GM03348 (cell line): ENCODE data around the gene LSR.

Experiments used
- DNase-seq: peaks from one replicate; pipeline ENCODE4 v3.0.0; 2012; ENCODE audit warnings: low spot score

The LSR gene

DNA sequence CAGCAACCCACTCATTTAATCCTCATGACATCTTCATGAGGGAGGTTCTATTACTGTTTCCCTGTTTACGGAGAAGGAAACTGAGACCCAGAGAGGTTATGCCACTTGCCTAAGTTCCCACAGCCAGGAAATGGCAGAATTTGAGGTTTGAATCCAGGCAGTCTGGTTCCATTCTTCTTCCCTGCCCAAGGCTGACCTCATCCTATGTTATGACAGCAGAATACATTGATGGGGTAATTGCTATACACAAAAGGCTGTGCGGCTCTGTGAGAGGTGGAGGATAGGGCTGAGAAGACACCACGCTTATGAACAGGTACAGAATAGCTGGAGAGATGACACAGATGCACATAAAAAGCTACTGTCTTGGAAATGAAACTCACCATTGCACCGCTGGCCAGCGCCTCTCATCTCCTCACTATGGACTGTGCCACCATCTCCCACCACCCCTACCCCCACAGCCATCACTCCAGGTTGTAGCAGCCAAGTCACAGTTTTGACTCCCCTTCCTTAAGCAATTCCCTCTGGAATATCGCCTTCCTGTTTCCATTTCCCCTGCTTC lies 54.6 kb downstream of the LSR start:
- DNase-seq: no peak

DNA sequence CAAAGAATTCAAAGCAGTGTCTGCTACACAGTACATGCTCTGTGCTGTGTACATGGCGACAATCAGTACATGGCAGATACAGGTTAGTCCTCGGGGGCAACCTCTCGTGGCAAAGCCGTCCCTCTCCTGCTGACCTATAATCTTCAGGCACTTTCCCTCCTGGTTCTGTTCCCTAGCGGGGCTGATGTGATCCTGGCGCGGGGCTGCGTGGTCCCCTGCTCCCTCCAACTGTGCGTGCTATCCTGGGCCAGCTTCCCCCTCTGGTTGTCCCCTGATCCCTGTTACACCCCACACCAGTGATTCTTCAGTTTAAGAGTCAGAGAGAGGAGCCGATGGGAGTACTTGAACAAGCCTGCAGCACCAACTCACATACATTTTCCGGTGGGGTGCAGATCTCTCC lies 55.2 kb downstream of the LSR start:
- no peak for DNase-seq

DNA sequence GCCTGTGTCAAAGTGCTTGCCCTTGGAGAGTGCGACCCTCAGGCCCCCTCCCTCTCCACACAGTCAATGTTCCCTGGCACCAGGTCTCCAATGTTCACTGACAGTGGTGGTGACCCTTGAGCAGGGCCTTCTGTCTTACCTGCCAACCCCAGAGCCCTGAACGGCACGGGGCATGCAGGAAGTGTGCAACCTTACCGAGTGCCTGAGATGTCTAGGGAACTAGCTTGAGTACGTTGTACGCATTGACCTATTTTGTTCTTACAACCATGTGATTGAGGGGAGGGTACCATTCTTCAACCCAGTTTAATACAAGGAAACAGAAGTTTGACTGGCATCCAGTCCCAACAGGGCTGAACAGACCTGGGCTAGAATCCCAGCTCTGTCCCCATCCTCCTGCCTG lies 56.4 kb downstream of the LSR start:
- no peak for DNase-seq

GRCh38 chr19:35306473-35307246 lies 57.9 kb downstream of the LSR start:
- no peak for DNase-seq

DNA sequence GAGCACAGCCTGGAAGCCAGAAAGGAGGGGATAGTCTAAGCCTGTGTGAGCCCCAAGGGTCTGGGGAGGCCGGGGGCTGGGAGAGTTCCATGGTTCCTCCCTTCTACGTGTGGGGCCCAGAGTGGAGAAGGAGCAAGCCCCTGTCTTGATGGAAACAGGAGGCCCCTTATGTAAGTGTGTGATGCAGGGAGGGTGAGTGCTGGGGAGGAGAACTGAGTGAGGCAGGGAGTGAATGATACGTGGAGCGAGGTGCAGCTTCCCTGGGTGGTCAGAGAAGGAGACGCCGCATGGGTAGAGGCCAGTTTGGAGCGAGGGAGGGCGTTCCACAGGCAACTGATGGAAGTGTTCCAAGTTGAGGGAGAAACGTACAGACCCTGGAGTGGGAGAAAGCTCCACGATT lies 59.1 kb downstream of the LSR start:
- no peak for DNase-seq

DNA sequence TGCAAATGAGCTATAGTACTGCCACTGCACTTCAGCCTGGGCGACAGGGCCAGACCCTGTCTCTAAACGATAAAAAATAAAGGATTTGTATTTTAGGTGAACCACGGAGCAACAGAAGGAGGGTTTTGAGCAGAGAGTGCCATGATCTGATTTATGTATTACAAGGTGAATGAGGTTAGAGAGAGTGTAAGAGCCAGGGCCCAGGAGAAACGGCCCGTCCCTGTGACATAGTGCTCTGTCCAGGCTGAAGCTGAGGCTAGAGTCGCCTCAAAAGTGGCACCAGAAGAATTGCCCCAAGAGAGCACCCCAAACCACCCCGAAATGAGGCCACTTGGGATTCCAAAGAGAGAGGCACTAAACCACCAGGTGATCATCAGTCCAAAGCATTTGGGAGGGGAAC lies 60.1 kb downstream of the LSR start:
- DNase-seq: no peak

- DNase-seq: no peak
Observed at GRCh38 chr19:35309481-35310279, 60.9 kb downstream of the LSR start.

GRCh38 chr19:35310331-35310730 lies 61.5 kb downstream of the LSR start:
- no peak for DNase-seq

GRCh38 chr19:35310811-35311465 lies 62.1 kb downstream of the LSR start:
- DNase-seq: no peak

- DNase-seq: no peak
Observed at GRCh38 chr19:35311901-35312665, 63.3 kb downstream of the LSR start.

- DNase-seq: no peak
Observed at GRCh38 chr19:35313587-35313986, 64.8 kb downstream of the LSR start.

GRCh38 chr19:35314031-35314430 lies 65.2 kb downstream of the LSR start:
- no peak for DNase-seq

GRCh38 chr19:35314858-35315470 lies 66.2 kb downstream of the LSR start:
- no peak for DNase-seq

GRCh38 chr19:35315883-35316282 lies 67.1 kb downstream of the LSR start:
- DNase-seq: no peak

DNA sequence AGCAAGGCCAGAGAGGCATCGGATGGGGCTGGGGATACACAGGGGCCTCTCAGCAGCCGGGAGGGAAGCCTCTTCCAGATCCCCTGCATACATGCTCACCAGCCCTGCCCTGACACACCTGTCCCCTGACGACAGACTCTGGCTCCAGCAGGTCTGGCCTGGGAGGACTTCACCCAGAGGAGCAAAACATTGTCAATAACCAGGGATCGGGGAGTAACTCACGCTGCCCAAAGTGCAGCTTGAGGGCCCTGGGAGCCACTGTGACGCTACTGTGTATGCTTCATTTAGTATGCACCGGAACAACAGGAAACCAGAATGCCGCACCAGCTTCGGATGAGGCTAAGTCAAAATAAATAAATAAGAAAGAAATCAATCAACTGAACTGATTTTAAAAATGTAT lies 67.8 kb downstream of the LSR start:
- no peak for DNase-seq
